SH-SY5Y (cell line): ENCODE measurements around the gene COPRS.

Source experiments
- GATA2 ChIP-seq: IDR thresholded peaks from 2 replicates; pipeline ENCODE4 v1.6.1; 2011; ENCODE audit warnings: mild to moderate bottlenecking, low read depth, low read length
- GATA3 ChIP-seq: IDR thresholded peaks from 2 replicates; pipeline ENCODE4 v1.6.1; 2011; ENCODE audit warnings: low read depth, mild to moderate bottlenecking, low read length, moderate library complexity

- no peak for TF ChIP-seq GATA2
- no peak for TF ChIP-seq GATA3
Measured at GRCh38 chr17:31877911-31878702, 19.1 kb upstream of the COPRS start.
